Parathyroid adenoma (tissue), 2 donors: Measurements from ENCODE around the gene CAMTA1.

Experiments
- H2AFZ ChIP-seq: fragments of 300-600 bp; sonication (generic); one replicate; pipeline ENCODE4 v1.7.0; 2017; ENCODE audit warnings: antibody characterized with exemption, mild to moderate bottlenecking
- H3K27ac ChIP-seq: fragments of 300-600 bp; sonication (generic); one replicate; pipeline ENCODE4 v1.7.0; 2017
- H3K27me3 ChIP-seq: fragments of 300-600 bp; sonication (generic); one replicate; pipeline ENCODE4 v1.7.0; 2017; ENCODE audit warnings: low read length; ENCODE audit not compliant: control insufficient read depth, insufficient read depth
- H3K36me3 ChIP-seq: fragments of 300-600 bp; sonication (generic); one replicate; pipeline ENCODE4 v1.7.0; 2017; ENCODE audit warnings: low read length; ENCODE audit not compliant: control insufficient read depth, insufficient read depth
- H3K4me1 ChIP-seq: fragments of 300-600 bp; sonication (generic); one replicate; pipeline ENCODE4 v1.7.0; 2017; ENCODE audit warnings: control low read depth
- H3K4me2 ChIP-seq: fragments of 300-600 bp; sonication (generic); one replicate; pipeline ENCODE4 v1.7.0; 2017; ENCODE audit warnings: low read length
- H3K4me3 ChIP-seq: fragments of 300-600 bp; sonication (generic); one replicate; pipeline ENCODE4 v1.7.0; 2017; ENCODE audit warnings: low read depth, low read length
- H3K79me2 ChIP-seq: fragments of 300-600 bp; sonication (generic); one replicate; pipeline ENCODE4 v1.7.0; 2017; ENCODE audit warnings: control low read depth
- H3K9ac ChIP-seq: fragments of 300-600 bp; sonication (generic); one replicate; pipeline ENCODE4 v1.7.0; 2017; ENCODE audit warnings: mild to moderate bottlenecking
- H3K9me3 ChIP-seq: fragments of 300-600 bp; sonication (generic); one replicate; pipeline ENCODE4 v1.7.0; 2017; ENCODE audit warnings: low read length; ENCODE audit not compliant: control insufficient read depth
- TF ChIP-seq, protein P1 (sequence below): fragments of 300-600 bp; sonication (generic); IDR thresholded peaks from one replicate; pipeline ENCODE4 v1.7.0; 2017; ENCODE audit warnings: antibody characterized with exemption, mild to moderate bottlenecking
- donor health status: primary hyperparathyroidism.

Gene CAMTA1

DNA sequence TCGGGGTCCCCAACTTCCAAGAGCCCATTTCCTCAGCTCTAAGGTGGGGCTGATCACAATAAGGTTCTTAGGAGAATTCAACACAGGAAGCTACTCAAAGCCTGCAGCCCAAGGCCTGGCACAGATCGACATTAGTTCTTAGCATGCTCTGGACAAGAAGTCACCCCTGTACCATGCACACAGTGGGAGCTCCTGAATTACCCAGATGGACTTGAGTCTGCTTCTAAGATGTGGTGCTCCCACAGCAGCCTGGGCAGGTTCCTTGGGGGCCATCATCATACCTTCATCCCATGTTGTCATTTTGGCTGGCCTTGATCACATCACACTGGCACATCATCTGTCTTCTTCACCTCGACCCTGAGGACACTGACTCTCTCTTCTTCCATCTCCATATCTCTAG lies 832.6 kb downstream of the CAMTA1 start:
- Histone ChIP-seq H3K27ac (no peak overlapping the region), H3K36me3 (no peaks in the 10 kb centered on the region), H3K4me2 (no peak overlapping the region), H3K4me3 (no peak overlapping the region), H2AFZ (no peak overlapping the region), H3K9ac (no peak overlapping the region), H3K9me3 (no peaks in the 10 kb centered on the region), H3K4me1 (peaks cover 22% of the 10 kb centered on the region), H3K79me2 (no peaks in the 10 kb centered on the region), H3K27me3 (no peaks in the 10 kb centered on the region)
- TF ChIP-seq, protein P1, sequence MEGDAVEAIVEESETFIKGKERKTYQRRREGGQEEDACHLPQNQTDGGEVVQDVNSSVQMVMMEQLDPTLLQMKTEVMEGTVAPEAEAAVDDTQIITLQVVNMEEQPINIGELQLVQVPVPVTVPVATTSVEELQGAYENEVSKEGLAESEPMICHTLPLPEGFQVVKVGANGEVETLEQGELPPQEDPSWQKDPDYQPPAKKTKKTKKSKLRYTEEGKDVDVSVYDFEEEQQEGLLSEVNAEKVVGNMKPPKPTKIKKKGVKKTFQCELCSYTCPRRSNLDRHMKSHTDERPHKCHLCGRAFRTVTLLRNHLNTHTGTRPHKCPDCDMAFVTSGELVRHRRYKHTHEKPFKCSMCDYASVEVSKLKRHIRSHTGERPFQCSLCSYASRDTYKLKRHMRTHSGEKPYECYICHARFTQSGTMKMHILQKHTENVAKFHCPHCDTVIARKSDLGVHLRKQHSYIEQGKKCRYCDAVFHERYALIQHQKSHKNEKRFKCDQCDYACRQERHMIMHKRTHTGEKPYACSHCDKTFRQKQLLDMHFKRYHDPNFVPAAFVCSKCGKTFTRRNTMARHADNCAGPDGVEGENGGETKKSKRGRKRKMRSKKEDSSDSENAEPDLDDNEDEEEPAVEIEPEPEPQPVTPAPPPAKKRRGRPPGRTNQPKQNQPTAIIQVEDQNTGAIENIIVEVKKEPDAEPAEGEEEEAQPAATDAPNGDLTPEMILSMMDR, result no peak

DNA sequence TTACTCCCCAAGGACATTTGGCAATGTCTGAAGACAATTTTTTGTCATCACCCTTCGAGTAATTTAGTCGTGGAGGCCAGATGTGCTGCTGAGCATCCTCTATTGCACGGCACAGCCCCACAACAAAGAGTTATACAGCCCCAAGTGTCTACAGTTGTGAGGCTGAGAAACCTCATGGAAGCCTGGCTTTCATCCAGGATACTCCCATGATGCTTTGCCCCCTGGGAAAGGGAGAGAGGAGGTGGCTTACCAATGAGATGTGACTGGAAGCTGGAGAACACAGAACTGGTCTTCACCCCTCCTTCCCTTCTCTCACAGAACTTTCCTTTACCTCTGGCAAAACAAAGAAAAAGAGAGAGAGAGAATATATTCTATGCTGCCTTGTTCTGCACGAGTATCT lies 834.9 kb downstream of the CAMTA1 start:
- Histone ChIP-seq H3K9ac (no peak overlapping the region), H3K36me3 (no peaks in the 10 kb centered on the region), H3K9me3 (no peaks in the 10 kb centered on the region), H3K27me3 (no peaks in the 10 kb centered on the region), H3K4me3 (no peak overlapping the region), H3K4me2 (no peak overlapping the region), H3K79me2 (no peaks in the 10 kb centered on the region), H3K27ac (no peak overlapping the region), H2AFZ (peak overlapping the region; percentile 42), H3K4me1 (peaks cover 29% of the 10 kb centered on the region)
- TF ChIP-seq, protein P1, result no peak

DNA sequence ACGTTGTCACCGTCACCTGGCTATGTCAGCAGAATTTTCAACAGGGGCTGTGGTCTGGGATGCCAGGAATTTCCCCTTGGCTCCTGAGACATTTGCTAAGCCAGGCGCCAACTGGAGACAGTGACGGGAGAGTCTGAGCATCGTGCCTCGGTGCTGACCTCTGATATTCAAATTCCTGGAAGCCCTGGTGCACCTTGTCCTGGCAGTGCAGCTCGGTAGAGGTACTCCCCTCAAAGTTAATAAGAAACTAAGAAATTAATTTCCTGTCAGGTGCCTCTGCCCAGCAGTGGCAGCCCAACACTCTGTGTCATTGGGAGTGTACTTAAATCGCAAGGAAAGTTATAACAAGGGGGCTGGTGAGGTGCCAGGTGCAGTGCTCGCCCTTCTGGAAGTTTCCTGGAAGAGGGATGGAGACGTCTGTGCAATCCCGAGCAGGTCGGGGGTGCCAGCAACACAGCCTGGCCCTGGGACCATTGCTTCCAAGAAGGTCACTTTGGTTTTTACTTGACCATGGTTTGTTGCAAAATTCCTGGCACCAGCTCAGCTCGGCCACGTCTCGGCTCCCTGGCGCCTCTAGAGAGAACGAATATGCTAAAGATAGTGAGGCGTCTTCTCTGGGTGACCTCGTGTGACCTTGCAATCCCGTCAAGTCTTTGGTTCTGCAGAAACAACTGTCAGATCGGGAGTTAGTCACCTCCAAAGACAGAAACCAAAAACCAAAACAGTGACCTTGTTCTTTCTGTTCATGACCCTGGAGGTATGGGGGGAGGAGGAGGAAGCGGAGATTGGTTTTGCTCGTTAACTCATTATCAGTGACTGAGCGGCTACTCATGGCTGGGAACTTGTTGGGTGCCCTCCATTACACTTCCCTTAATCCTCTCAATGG lies 836.3 kb downstream of the CAMTA1 start:
- Histone ChIP-seq H3K4me1 (peaks cover 27% of the 10 kb centered on the region), H2AFZ (peak overlapping the region; percentile 33), H3K36me3 (no peaks in the 10 kb centered on the region), H3K9ac (no peak overlapping the region), H3K4me2 (peak overlapping the region; percentile 5), H3K79me2 (no peaks in the 10 kb centered on the region), H3K4me3 (no peak overlapping the region), H3K9me3 (no peaks in the 10 kb centered on the region), H3K27ac (peak overlapping the region; percentile 74), H3K27me3 (no peaks in the 10 kb centered on the region)
- TF ChIP-seq, protein P1, result no peak

DNA sequence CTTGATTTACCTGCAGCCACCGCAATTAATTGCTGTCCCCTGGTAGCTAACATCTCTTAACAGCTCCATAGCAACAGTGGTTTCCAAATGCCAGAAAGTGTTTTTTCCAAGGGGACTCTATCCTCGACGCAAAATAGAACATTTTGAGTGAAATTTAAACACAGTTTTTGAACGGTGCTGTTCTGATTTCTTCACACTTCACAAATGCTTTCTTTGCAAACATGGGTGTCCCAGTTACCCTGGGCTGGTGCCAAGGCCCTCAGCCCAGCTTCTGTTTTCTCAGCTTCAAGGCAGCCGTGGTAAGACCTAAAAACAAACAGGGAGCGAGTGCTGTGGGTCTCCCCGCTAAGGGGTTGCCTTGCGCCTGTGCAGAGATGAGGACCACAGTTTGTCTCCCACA lies 838.6 kb downstream of the CAMTA1 start:
- TF ChIP-seq, protein P1, result no peak
- H3K27me3 ChIP-seq, result no peaks in the 10 kb centered on the region
- no peak overlapping the region for H3K9ac ChIP-seq
- no peaks in the 10 kb centered on the region for H3K9me3 ChIP-seq
- H3K79me2 ChIP-seq, result no peaks in the 10 kb centered on the region
- H3K27ac ChIP-seq, result peak overlapping the region; percentile 74
- H3K4me3 ChIP-seq, result no peak overlapping the region
- peak overlapping the region; percentile 5 for H2AFZ ChIP-seq
- H3K36me3 ChIP-seq, result no peaks in the 10 kb centered on the region
- peaks cover 27% of the 10 kb centered on the region for H3K4me1 ChIP-seq
- H3K4me2 ChIP-seq, result no peak overlapping the region
